ES-I3 (cell line): ENCODE data around the gene ZNF836.
A peak's percentile ranks its signal among the peaks of the same experiment; 100 is the strongest.

Experiments
- H3K36me3 ChIP-seq: 2 replicates; pipeline ENCODE4 v1.6.1; 2013; ENCODE audit warnings: mild to moderate bottlenecking, low read length, control low read depth, moderate library complexity; ENCODE audit not compliant: insufficient read depth
- H3K4me1 ChIP-seq: 2 replicates; pipeline ENCODE4 v1.6.1; 2013; ENCODE audit warnings: mild to moderate bottlenecking, control low read depth, low read length; ENCODE audit not compliant: insufficient read depth
- H3K9ac ChIP-seq: 2 replicates; pipeline ENCODE4 v1.6.1; 2013; ENCODE audit warnings: low read depth, mild to moderate bottlenecking, low read length, moderate library complexity
- H3K9me3 ChIP-seq: 2 replicates; pipeline ENCODE4 v1.6.1; 2013; ENCODE audit warnings: mild to moderate bottlenecking, low read length, moderate library complexity; ENCODE audit not compliant: control insufficient read depth, insufficient read depth

ZNF836 gene

DNA sequence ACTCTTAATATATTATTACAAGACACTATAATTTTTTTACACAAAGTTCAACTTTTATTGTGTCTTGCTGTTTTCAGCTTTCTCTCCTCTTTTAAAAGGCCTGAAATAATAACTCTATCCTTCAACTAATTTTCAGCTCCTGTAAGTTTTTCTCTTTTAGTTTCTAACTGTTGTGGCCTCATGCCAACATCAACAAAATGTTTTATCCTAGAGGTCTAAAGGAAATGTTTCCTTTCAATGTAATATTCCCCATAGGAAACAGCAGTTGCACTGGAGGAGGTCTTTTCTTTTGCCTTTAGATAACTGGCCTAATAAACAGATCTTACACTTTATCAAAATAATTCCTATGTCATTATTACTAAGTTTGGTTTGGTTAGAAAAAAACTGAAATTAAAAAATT lies 23.2 kb downstream of the ZNF836 start:
- H3K9me3 ChIP-seq: peaks cover 14% of the 10 kb centered on the region
- H3K4me1 ChIP-seq: no peaks in the 10 kb centered on the region
- no peak overlapping the region for H3K9ac ChIP-seq
- H3K36me3 ChIP-seq: no peaks in the 10 kb centered on the region

DNA sequence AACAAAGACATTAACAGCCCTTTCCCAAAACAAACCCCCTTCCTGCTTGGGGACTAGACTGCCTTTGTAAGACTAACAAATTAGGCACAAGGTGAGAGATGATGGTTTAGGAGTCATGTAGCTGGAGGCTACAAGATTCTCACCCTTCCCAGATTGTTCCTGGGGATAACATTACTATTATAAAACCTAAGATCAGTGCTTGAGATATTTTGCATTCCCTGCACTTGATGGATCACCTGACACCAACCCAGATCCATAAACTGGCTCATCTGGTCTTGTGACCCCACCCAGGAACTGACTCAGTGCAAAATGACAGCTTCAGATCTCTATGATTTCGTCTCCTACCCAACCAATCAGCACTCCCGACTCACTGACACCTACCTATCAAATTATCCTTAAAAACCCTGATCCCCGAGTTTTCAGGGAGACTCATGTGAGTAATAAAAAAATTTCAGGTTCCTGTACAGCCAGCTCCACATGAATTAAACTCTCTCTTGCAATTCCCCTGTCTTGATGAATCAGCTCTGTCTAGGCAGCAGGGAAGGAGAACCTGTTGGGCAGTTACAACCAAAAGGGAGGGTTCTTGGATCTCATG lies 29.3 kb downstream of the ZNF836 start:
- Histone ChIP-seq H3K36me3 (no peaks in the 10 kb centered on the region), H3K4me1 (peaks cover 5% of the 10 kb centered on the region; the same call in 1 of the 2 replicates), H3K9me3 (peaks cover 2% of the 10 kb centered on the region), H3K9ac (no peak overlapping the region)

DNA sequence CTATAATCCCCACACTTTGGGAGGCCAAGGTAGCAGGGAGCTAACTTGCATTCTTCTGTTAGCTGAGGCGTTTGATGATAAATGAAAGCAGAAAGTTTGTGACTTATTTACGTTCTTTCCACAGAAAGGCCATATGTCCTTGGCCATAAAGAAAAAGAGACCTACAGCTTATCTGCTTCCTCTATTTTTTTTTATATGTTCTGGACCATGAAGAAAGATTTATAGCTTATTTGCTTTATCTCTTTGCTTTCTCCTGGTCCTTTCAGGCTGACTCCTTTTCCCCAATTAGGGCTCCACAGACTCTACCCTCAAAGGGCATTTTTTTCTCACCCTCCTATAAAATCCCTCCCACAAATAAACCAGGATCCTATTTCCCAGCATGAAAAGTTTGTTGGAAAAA lies 30.2 kb downstream of the ZNF836 start:
- Histone ChIP-seq H3K36me3 (peaks cover 4% of the 10 kb centered on the region; the same call in 1 of the 2 replicates), H3K9me3 (peaks cover 6% of the 10 kb centered on the region), H3K9ac (no peak overlapping the region), H3K4me1 (peaks cover 5% of the 10 kb centered on the region; the same call in 1 of the 2 replicates)

DNA sequence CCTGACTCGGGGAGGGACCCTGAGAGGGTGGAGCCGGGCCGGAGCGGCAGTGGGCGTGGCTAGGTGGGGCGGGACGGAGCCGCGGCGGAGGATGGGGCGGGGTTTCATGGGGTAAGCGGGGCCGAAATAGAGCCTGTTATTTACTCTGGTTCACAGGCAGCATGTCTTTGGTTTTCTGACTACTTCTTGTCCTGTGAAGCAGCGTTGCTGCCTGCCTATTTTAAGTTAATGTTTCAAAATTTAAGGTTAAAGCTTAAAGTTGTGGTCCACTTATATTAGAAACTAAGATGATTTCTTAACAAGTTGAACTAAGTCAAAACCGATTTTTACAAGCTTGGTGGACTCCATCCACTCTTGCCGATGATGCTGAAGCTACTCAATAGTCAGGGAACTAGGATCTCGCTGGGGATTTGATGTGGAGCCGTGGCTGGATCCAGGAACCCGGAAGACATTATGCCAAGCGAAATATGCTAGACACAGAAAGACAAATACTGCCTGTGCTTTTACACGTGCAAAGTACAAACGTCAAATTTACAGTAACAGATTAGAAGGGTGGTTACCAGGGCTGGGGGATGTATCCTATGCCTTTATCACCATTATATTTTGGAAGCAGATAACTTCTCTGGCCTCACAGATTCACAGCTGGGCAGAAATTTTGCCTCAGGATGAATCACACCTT lies 31.2 kb downstream of the ZNF836 start:
- peaks cover 6% of the 10 kb centered on the region for H3K9me3 ChIP-seq
- no peak overlapping the region; the same call in 1 of the 2 replicates for H3K9ac ChIP-seq
- H3K36me3 ChIP-seq: peaks cover 4% of the 10 kb centered on the region; the same call in 1 of the 2 replicates
- H3K4me1 ChIP-seq: peaks cover 5% of the 10 kb centered on the region; the same call in 1 of the 2 replicates

DNA sequence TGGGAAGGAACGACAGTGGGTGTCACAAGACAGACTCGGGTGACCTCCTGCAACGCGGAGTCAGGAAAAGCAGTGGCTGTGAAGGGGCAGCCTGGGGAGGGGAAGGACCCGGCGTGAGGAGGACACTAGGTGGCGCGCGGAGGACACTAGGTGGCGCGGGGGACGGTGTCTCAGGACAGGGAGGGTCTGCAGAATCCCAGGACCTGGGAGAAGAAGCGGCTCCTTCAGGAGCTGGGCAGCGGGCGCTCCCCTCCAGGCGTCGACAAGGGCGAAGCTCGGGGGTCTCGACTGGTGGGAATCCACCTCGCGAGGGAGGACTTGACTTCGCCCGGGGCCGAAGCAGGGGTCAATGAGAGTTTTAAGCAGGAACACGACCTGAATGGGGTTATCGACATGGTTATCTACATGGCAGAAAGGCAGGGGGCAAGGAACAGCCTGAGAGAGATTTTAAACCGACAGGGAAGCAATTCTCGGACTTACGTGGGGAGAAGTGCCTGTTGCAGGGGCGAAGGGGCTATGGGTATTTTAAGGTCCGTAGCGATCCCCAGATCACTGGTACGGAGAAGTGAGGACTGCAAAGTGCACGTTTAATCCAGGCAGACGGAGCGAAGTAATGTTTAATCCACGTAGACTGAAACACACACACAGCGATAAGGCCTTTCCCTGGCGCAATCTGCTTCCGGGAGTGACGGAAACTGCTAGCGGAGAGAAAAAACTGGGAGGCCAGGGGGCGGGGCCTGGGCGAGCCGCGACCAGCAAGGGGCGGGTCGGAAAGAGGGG lies 32.0 kb downstream of the ZNF836 start, which contains the start of gene ZNF616:
ZNF616 (minus strand) TSS at position 687 of the 780 bp plus-strand sequence. CDS start 9,426 bp downstream, outside the sequence.
- H3K9ac ChIP-seq: peak within 1 kb of the TSS; percentile 99
- peaks cover 4% of the 10 kb centered on the region; the same call in 1 of the 2 replicates for H3K36me3 ChIP-seq
- peaks cover 5% of the 10 kb centered on the region; the same call in 1 of the 2 replicates for H3K4me1 ChIP-seq
- peaks cover 12% of the 10 kb centered on the region for H3K9me3 ChIP-seq

DNA sequence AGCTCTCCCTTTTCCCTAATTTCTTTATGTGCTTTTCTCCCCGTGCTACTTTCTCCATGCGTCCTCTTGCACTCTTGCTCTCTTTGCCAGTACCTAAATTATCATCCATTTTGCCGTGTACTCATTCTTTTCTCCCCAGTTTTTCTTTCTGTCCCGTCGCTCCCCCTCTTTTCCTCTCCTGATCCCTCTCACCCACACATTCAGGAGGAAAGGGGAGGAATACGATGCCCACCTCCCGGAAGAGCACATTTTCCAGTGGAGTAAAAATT lies 32.5 kb downstream of the ZNF836 start:
- Histone ChIP-seq H3K4me1 (peaks cover 5% of the 10 kb centered on the region; the same call in 1 of the 2 replicates), H3K36me3 (peaks cover 4% of the 10 kb centered on the region; the same call in 1 of the 2 replicates), H3K9me3 (peaks cover 16% of the 10 kb centered on the region), H3K9ac (peak overlapping the region; percentile 99)

DNA sequence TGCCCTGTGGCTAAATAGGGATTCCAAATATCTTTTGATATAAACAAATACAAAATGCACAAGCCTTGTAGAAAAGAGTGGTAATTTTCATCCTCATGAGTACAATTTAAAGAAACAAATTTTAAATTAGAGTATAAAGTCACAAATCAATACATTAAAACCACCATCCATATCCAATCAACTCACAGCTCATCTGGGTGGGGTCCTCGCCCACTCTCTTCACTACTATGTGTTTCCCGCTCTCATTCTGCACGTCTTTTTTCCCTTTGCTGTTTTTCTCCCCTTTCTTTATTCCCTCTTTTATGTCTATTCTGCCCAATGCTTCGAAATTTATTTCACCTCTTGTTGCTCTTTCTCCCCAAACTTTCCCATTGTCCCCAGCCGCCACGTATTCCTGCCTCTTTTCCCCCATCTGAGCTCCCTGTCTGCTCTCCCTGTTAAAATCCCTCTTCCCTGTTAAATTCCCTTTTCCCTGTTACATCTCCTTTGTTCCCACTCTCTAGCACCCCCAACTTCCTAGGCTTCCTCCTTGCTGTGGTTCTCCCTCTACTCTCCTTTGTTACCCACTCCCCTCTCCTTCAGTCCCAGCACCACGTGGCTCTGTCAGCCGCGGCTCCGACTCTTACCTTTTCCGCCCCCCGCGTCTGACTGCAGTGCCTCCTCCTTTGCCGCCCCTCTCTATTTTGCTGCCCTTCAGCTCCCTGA lies 33.0 kb downstream of the ZNF836 start:
- H3K4me1 ChIP-seq: peaks cover 5% of the 10 kb centered on the region; the same call in 1 of the 2 replicates
- peaks cover 17% of the 10 kb centered on the region for H3K9me3 ChIP-seq
- H3K9ac ChIP-seq: peak overlapping the region; percentile 99
- peaks cover 4% of the 10 kb centered on the region; the same call in 1 of the 2 replicates for H3K36me3 ChIP-seq

DNA sequence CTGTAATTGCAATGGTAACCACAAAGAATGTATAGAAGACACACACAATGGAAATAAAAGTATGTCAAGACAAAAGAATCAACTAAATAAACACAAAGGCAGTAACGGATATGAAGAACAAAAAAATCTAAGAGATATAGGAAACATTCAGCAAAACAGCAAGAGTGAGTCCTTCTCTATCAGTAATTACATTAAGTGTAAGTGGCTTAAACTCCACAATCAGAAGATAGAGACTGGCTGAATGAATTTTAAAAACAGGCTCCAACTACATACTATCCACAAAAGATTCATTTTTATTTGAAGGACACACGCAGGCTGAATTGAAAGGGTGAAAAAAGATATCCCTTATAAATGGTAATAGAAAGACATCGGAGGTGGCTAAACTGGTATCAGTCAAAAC lies 51.1 kb downstream of the ZNF836 start:
- H3K36me3 ChIP-seq: peaks cover 35% of the 10 kb centered on the region; the same call in 1 of the 2 replicates

DNA sequence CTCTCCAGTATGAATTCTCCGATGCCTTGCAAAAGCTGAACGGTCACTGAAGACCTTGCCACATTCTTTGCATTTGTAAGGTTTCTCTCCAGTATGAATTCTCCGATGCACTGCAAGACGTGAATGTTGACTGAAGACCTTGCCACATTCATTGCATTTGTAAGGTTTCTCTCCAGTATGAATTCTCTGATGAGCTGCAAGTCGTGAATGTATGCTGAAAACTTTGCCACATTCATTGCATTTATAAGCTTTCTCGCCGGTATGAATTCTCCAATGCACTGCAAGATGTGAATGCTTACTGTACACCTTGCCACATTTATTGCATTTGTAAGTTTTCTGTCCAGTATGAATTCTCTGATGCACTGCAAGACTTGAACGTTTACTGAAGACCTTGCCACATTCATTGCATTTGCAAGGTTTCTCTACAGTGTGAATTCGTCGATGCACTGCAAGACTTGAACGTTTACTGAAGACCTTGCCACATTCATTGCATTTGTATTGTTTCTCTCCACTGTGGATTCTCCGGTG lies 55.8 kb downstream of the ZNF836 start:
- Histone ChIP-seq H3K4me1 (no peaks in the 10 kb centered on the region), H3K36me3 (peaks cover 31% of the 10 kb centered on the region; the same call in 1 of the 2 replicates), H3K9me3 (peaks cover 65% of the 10 kb centered on the region), H3K9ac (no peak overlapping the region; the same call in 1 of the 2 replicates)

More for the DNA sequence above, 51.1 kb downstream of the ZNF836 start:
- H3K9me3 ChIP-seq: peaks cover 45% of the 10 kb centered on the region
- no peak overlapping the region for H3K9ac ChIP-seq
- H3K4me1 ChIP-seq: no peaks in the 10 kb centered on the region

DNA sequence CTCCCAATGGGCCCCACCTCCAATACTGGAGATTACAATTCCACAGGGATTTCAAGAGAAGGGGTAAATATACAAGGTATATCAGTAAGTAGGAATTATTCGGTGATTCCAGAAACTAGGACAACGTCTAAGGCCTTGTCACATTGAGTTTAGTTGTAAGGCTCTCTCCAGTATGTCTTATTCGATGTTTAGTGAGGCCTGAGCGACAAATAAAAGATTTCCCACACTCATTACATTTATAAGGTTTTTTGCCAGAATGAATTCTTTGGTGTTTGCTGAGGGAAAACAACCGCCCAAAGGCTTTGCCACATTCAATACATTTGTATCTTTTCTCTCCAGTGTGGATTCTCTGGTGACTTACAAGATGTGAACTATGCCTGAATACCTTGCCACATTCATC lies 56.7 kb downstream of the ZNF836 start:
- H3K4me1 ChIP-seq: no peaks in the 10 kb centered on the region
- no peak overlapping the region for H3K9ac ChIP-seq
- H3K9me3 ChIP-seq: peaks cover 67% of the 10 kb centered on the region
- peaks cover 31% of the 10 kb centered on the region; the same call in 1 of the 2 replicates for H3K36me3 ChIP-seq

DNA sequence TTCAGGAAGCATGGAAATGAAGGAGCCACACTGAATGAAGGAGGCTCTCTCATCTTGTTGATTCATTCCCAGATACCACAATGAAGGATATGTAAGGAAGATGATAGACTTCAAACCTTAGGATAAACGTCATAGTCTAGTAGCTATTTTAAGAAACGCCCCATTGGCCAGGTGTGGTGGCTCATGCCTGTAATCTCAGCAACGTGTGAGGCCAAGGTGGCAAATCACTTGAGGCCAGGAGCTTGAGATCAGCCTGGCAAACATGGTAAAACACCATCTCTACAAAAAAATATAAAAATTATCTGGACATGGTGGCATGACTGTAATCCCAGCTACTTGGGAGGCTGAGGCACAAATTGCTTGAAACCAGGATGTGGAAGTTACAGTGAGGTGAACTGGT lies 58.8 kb downstream of the ZNF836 start:
- H3K4me1 ChIP-seq: no peaks in the 10 kb centered on the region
- peaks cover 48% of the 10 kb centered on the region for H3K9me3 ChIP-seq
- no peak overlapping the region for H3K9ac ChIP-seq
- H3K36me3 ChIP-seq: peaks cover 23% of the 10 kb centered on the region; the same call in 1 of the 2 replicates

DNA sequence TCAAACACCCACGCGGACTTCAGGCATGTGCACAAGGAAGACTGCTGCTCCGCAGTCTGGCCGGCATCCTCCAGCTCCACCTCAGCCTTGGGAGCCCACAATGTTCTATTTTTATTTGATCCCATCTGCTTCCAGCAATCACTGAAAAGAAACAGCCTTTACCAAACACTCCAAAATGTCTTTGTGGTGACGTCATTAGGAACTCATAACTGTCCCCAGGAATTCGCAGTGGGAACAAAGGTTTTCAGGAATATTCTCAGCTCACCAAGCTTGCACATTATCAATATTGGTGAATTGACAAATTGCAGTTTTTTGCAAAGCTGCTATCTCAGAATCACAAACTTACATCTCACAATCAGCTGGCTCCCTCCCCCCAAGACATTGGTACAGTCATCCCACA lies 60.6 kb downstream of the ZNF836 start:
- H3K4me1 ChIP-seq: no peaks in the 10 kb centered on the region
- H3K9ac ChIP-seq: no peak overlapping the region
- H3K36me3 ChIP-seq: peaks cover 13% of the 10 kb centered on the region; the same call in 1 of the 2 replicates
- H3K9me3 ChIP-seq: peaks cover 35% of the 10 kb centered on the region
